Fibroblast of pulmonary artery (primary cell): ENCODE results near the gene MYO10.
"Not testable (repeated sequence)": the region's sequence is repeated elsewhere in the genome, so short reads cannot be mapped to it uniquely, and the experiment has no call there.

Experiments
- DNase-seq: peaks from one replicate; pipeline ENCODE4 v3.0.0-alpha.2; 2010; ENCODE audit warnings: low read depth
- H3K4me3 ChIP-seq: replicated peaks from 2 replicates; pipeline ENCODE4 v1.5.1; 2011; ENCODE audit warnings: low read depth, mild to moderate bottlenecking, control low read depth, low read length, moderate library complexity
- CTCF ChIP-seq: IDR thresholded peaks from 2 replicates; pipeline ENCODE4 v1.5.1; 2011; ENCODE audit warnings: mild to moderate bottlenecking, control low read depth, low read length, inconsistent platforms; ENCODE audit errors: missing control alignments

MYO10 gene

GRCh38 chr5:16834029-16834428 lies 102.1 kb downstream of the MYO10 start:
- TF ChIP-seq CTCF, result no peak
- DNase-seq, result no peak
- no peak overlapping the region for H3K4me3 ChIP-seq

- not testable (repeated sequence) for DNase-seq, H3K4me3 ChIP-seq
Observed at GRCh38 chr5:16831326-16831725, 104.8 kb downstream of the MYO10 start.

- H3K4me3 ChIP-seq, result no peak overlapping the region
- DNase-seq, result no peak
- TF ChIP-seq CTCF, result no peak
Observed at GRCh38 chr5:16827755-16828154, 108.3 kb downstream of the MYO10 start.

- H3K4me3 ChIP-seq, result no peak overlapping the region
- DNase-seq, result no peak
- TF ChIP-seq CTCF, result no peak
Observed at GRCh38 chr5:16826379-16827125, 109.5 kb downstream of the MYO10 start.

GRCh38 chr5:16819522-16820167 lies 116.4 kb downstream of the MYO10 start:
- no peak for TF ChIP-seq CTCF
- peak; percentile 66 for DNase-seq
- H3K4me3 ChIP-seq, result no peak overlapping the region

- DNase-seq, result no peak
- no peak overlapping the region for H3K4me3 ChIP-seq
- TF ChIP-seq CTCF, result no peak
Observed at GRCh38 chr5:16815432-16815831, 120.7 kb downstream of the MYO10 start.

GRCh38 chr5:16812911-16813310 lies 123.2 kb downstream of the MYO10 start:
- H3K4me3 ChIP-seq, result no peak overlapping the region
- TF ChIP-seq CTCF, result no peak
- peak; percentile 57 for DNase-seq
